HG03457 (cell line): Measurements from ENCODE around the gene DDX11.
"Not testable (repeated sequence)": the region's sequence is repeated elsewhere in the genome, so short reads cannot be mapped to it uniquely, and the experiment has no call there.

Experiments
- ATAC-seq: cut with Tn5 transposase; IDR thresholded peaks from one replicate; pipeline ENCODE4 v1.9.1; 2021; ENCODE audit warnings: moderate number of reproducible peaks; ENCODE audit not compliant: unreplicated experiment

DDX11 gene

GRCh38 chr12:31073527-31074332, at the start of gene DDX11:
DDX11 (plus strand) TSS chr12:31073860; CDS start chr12:31078394, 4,534 bp downstream.
- ATAC-seq, result peak; percentile 95

- no peak for ATAC-seq
Observed at GRCh38 chr12:31026202-31026601, 47.5 kb upstream of the DDX11 start.

GRCh38 chr12:31027006-31027405, 46.7 kb upstream of the DDX11 start:
- not testable (repeated sequence) for ATAC-seq

- ATAC-seq, result no peak
Observed at GRCh38 chr12:31029468-31029867, 44.2 kb upstream of the DDX11 start.

- ATAC-seq, result no peak
Observed at GRCh38 chr12:31029916-31030562, 43.6 kb upstream of the DDX11 start.

- no peak for ATAC-seq
Observed at GRCh38 chr12:31031951-31032335, 41.7 kb upstream of the DDX11 start.

- ATAC-seq, result no peak
Observed at GRCh38 chr12:31033146-31033545, 40.5 kb upstream of the DDX11 start.

- no peak for ATAC-seq
Observed at GRCh38 chr12:31033681-31034080, 40.0 kb upstream of the DDX11 start.

- ATAC-seq, result no peak
Observed at GRCh38 chr12:31034372-31034771, 39.3 kb upstream of the DDX11 start.

GRCh38 chr12:31035226-31035625, 38.4 kb upstream of the DDX11 start:
- ATAC-seq, result no peak

GRCh38 chr12:31035967-31036665, 37.5 kb upstream of the DDX11 start:
- no peak for ATAC-seq

GRCh38 chr12:31037028-31037427, 36.6 kb upstream of the DDX11 start:
- ATAC-seq, result no peak

GRCh38 chr12:31037931-31038330, 35.7 kb upstream of the DDX11 start:
- ATAC-seq, result no peak

- no peak for ATAC-seq
Observed at GRCh38 chr12:31041033-31041564, 32.6 kb upstream of the DDX11 start.

- ATAC-seq, result not testable (repeated sequence)
Observed at GRCh38 chr12:31050143-31050542, 23.5 kb upstream of the DDX11 start.

GRCh38 chr12:31050548-31050947, 23.1 kb upstream of the DDX11 start:
- not testable (repeated sequence) for ATAC-seq

- ATAC-seq, result peak; percentile 57
Observed at GRCh38 chr12:31051692-31052091, 22.0 kb upstream of the DDX11 start.

GRCh38 chr12:31052121-31052520, 21.5 kb upstream of the DDX11 start:
- not testable (repeated sequence) for ATAC-seq

- not testable (repeated sequence) for ATAC-seq
Observed at GRCh38 chr12:31052666-31053439, 20.8 kb upstream of the DDX11 start.

GRCh38 chr12:31053944-31054343, 19.7 kb upstream of the DDX11 start:
- ATAC-seq, result not testable (repeated sequence)

GRCh38 chr12:31057671-31058070, 16.0 kb upstream of the DDX11 start:
- no peak for ATAC-seq
